K562 (cell line): ENCODE data around the gene HLA-DMB. TPM values are rescaled to one million over a fixed set of nuclear protein-coding genes. Genes with fewer than 3 reads are reported as not detected.

Experiments
- ATAC-seq: fragments of 200-7000 bp; cut with Tn5 transposase; 3 replicates; pipeline ENCODE4 v1.9.1; 2020; ENCODE audit warnings: moderate library complexity
- BruUV-seq: library from RNA; stranded (reverse); fragments of 400-500 nt; replicated peaks from 2 replicates; lab custom pipeline; 2021; lab: Mats Ljungman, UMichigan
- CTCF ChIA-PET: fragments of 300-600 bp; formaldehyde crosslinking; extraction: SDS; loops from one replicate; lab custom pipeline; 2021; ENCODE audit warnings: low intra/inter-chr PET ratio; lab: Yijun Ruan, JAX
- POLR2A ChIA-PET: fragments of 300-600, 350-650 bp; sonication (Branson Sonifier 250); formaldehyde crosslinking; extraction: SDS; loops from one replicate; lab custom pipeline; 2021; ENCODE audit warnings: antibody characterized with exemption, inconsistent platforms; lab: Yijun Ruan, JAX
- DNase-seq, 4 experiments: peaks; one replicate each; pipeline versions ENCODE4 v3.0.0 to v3.0.0-alpha.2; 2011 to 2018; ENCODE audit warnings: low spot score in 3 of 4, mixed read lengths in 3 of 4; ENCODE audit errors: extremely low read depth in 1 of 4
- FAIRE-seq: peaks from 2 replicates; lab custom pipeline; 2011; peaks lifted over from hg19 to GRCh38; lab: Jason Lieb, UNC
- H2AFZ ChIP-seq: 2 replicates; pipeline ENCODE4 v1.6.0; 2011; ENCODE audit warnings: low read depth, low read length, control low read depth, inconsistent platforms
- H3K27ac ChIP-seq: fragments of 200-600 bp; 3 replicates; pipeline ENCODE4 v1.8.0; 2011; ENCODE audit warnings: low read depth, mild to moderate bottlenecking, control low read depth, inconsistent platforms, low read length, moderate library complexity, mixed read lengths; ENCODE audit errors: extremely low read depth
- H3K27me3 ChIP-seq, 2 experiments: fragments of 300-600 bp in 1 of 2; 2 replicates in 1 of 2; 3 replicates in 1 of 2; pipeline versions ENCODE4 v1.6.0 to v1.8.0; 2011; ENCODE audit warnings: inconsistent platforms in 2 of 2, low read length in 2 of 2, mild to moderate bottlenecking in 1 of 2, mixed read lengths in 1 of 2, moderate library complexity in 1 of 2; ENCODE audit not compliant: control insufficient read depth in 2 of 2, insufficient read depth in 2 of 2
- H3K36me3 ChIP-seq: fragments of 300-600 bp; 3 replicates; pipeline ENCODE4 v1.8.0; 2011; ENCODE audit warnings: mild to moderate bottlenecking, low read length, inconsistent platforms; ENCODE audit not compliant: control insufficient read depth, insufficient read depth
- H3K4me1 ChIP-seq, 2 experiments: fragments of 200-600 bp in 1 of 2; replicated peaks in 1 of 2; 2 replicates in 1 of 2; 3 replicates in 1 of 2; pipeline versions ENCODE4 v1.5.1 to v1.8.0; 2011; ENCODE audit warnings: inconsistent platforms in 2 of 2, low read length in 2 of 2, mild to moderate bottlenecking in 1 of 2, mixed read lengths in 1 of 2, moderate library complexity in 1 of 2; ENCODE audit not compliant: control insufficient read depth in 2 of 2, insufficient read depth in 2 of 2
- H3K4me2 ChIP-seq: 2 replicates; pipeline ENCODE4 v1.6.1; 2011; ENCODE audit warnings: low read length, control low read depth, inconsistent platforms, mixed read lengths; ENCODE audit not compliant: insufficient read depth
- H3K4me3 ChIP-seq: fragments of 200-600 bp; sonication (generic), shearing (Covaris generic); 2 replicates; pipeline ENCODE4 v1.5.1; 2016; ENCODE audit warnings: control low read depth, inconsistent platforms
- H3K79me2 ChIP-seq: fragments of 200-600 bp; 3 replicates; pipeline ENCODE4 v1.8.0; 2011; ENCODE audit warnings: low read length, inconsistent platforms; ENCODE audit not compliant: control insufficient read depth, insufficient read depth
- H3K9ac ChIP-seq, 2 experiments: 2 replicates each; pipeline versions ENCODE4 v1.6.0 to v1.6.1; 2011; ENCODE audit warnings: low read depth in 2 of 2, low read length in 2 of 2, control low read depth in 1 of 2, inconsistent platforms in 1 of 2, mild to moderate bottlenecking in 1 of 2, mixed read lengths in 1 of 2; ENCODE audit not compliant: insufficient read depth in 1 of 2
- H3K9me1 ChIP-seq: one replicate; pipeline ENCODE4 v1.6.0; 2011; ENCODE audit warnings: inconsistent platforms, mild to moderate bottlenecking, low read length, moderate library complexity; ENCODE audit not compliant: control insufficient read depth, insufficient read depth
- H3K9me3 ChIP-seq: replicated peaks from 2 replicates; pipeline ENCODE4 v1.5.1; 2011; ENCODE audit warnings: low read depth, low read length, inconsistent platforms; ENCODE audit not compliant: control insufficient read depth, insufficient read depth
- H4K20me1 ChIP-seq: replicated peaks from 2 replicates; pipeline ENCODE4 v1.6.1; 2011; ENCODE audit warnings: low read length, inconsistent platforms, mixed read lengths; ENCODE audit not compliant: control insufficient read depth, insufficient read depth
- CTCF ChIP-seq, 3 experiments: IDR thresholded peaks in 2 of 3; conservative IDR thresholded peaks in 1 of 3; 2 replicates each; pipeline ENCODE4 v1.5.1; 2011 to 2012; ENCODE audit warnings: low read length in 3 of 3, mild to moderate bottlenecking in 3 of 3, control low read depth in 2 of 3, improper control_type of control experiment in 1 of 3, inconsistent platforms in 1 of 3, low read depth in 1 of 3, mixed read lengths in 1 of 3, moderate library complexity in 1 of 3; ENCODE audit not compliant: insufficient read depth in 2 of 3
- DEAF1 ChIP-seq: fragments of 450-650 bp; formaldehyde crosslinking; IDR thresholded peaks from 2 replicates; pipeline ENCODE4 v1.4.0; 2020; ENCODE audit warnings: mild to moderate bottlenecking, moderate library complexity
- RAD21 ChIP-seq, 2 experiments: fragments of 250-450 bp in 1 of 2; fragments of 450-650 bp in 1 of 2; sonication (Bioruptor Pico) in 1 of 2; formaldehyde crosslinking in 1 of 2; IDR thresholded peaks in 1 of 2; conservative IDR thresholded peaks in 1 of 2; 2 replicates each; pipeline versions ENCODE4 v1.4.0 to v1.8.0; 2020 to 2022; ENCODE audit warnings: mild to moderate bottlenecking in 2 of 2, moderate library complexity in 1 of 2
- REST ChIP-seq, 2 experiments: fragments of 450-650 bp; formaldehyde crosslinking in 1 of 2; IDR thresholded peaks; 2 replicates each; pipeline versions ENCODE4 v1.4.0 to v1.6.1; 2014 to 2020; ENCODE audit warnings: mild to moderate bottlenecking in 2 of 2, borderline replicate concordance in 1 of 2, low read depth in 1 of 2
- SMC3 ChIP-seq: conservative IDR thresholded peaks from 2 replicates; pipeline ENCODE4 v1.6.1; 2011; ENCODE audit warnings: low read depth, low read length, improper control_type of control experiment; ENCODE audit not compliant: insufficient read depth
- WGBS: fragments of 100-300 bp; shearing (Covaris generic); methylation state at CpG from one replicate; pipeline ENCODE4 v1.1.6; 2016; ENCODE audit warnings: low coverage, mixed read lengths; ENCODE audit not compliant: insufficient coverage; ENCODE audit errors: missing lambda C conversion rate; 5-methylcytosine and 5-hydroxymethylcytosine counted together
- in situ Hi-C: fragments of 300-500 bp; cut with MboI; formaldehyde crosslinking; loops from 4 replicates; pipeline ENCODE4 v1.15.0; 2018; ENCODE audit warnings: inconsistent platforms, mixed read lengths
- intact Hi-C: fragments of 100-400 bp; cut with micrococcal nuclease; formaldehyde crosslinking; loops from 2 replicates; pipeline ENCODE4 v1.14.2; 2022
- polyA plus RNA-seq, 8 experiments: library from polyadenylated mRNA; depleted of rRNA in 4 of 8; stranded (reverse) in 5 of 8; unstranded in 3 of 8; fragments of >200 nt; fragmentation: Nextera tagmentation in 2 of 8; fragmentation: Illumina TruSeq in 1 of 8; extraction: Ambion mirVana in 2 of 8; extraction: Trizol in 1 of 8; gene quantifications; 2 replicates each; pipeline versions ENCODE4 v1.2.1 to v1.2.3, GENCODE V29; 2011 to 2014; ENCODE audit warnings: inconsistent platforms in 1 of 8, missing spikeins in 1 of 8
- total RNA-seq, 7 experiments: library from RNA; depleted of rRNA in 6 of 7; stranded (reverse); fragments of >200 nt in 6 of 7; fragmentation: Illumina TruSeq in 2 of 7; extraction: Trizol in 2 of 7; gene quantifications; 2 replicates each; pipeline versions ENCODE4 v1.2.1 to v1.2.3, GENCODE V29; 2011 to 2021; ENCODE audit warnings: low replicate concordance in 1 of 7

Gene HLA-DMB
- total and polyA plus RNA-seq, 9 of the 15 experiments (the other 6 are each of a cell fraction or from before 2014, with no cell fraction given), result 0.38 TPM; not detected in 8

- Histone ChIP-seq H3K4me3 (no peak overlapping the region), H2AFZ (no peak overlapping the region), H3K36me3 (no peaks in the 10 kb centered on the region), H3K9ac (no peak overlapping the region), H3K79me2 (no peaks in the 10 kb centered on the region), H3K9me1 (no peaks in the 10 kb centered on the region), H3K27me3 (peaks cover 8 to 13% of the 10 kb centered on the region in 2 experiments; a peak in 4 of 5 replicates), H3K27ac (no peak overlapping the region), H4K20me1 (no peaks in the 10 kb centered on the region), H3K4me1 (no peaks in the 10 kb centered on the region), H3K4me2 (no peak overlapping the region), H3K9me3 (no peaks in the 10 kb centered on the region)
- intact Hi-C loops (loop anchor here (1.0 to 10.0 kb wide), 3 partner anchors 62 to 209 kb away; no protein-coding TSS in a partner anchor), in situ Hi-C loops (loop anchor here (5.0 kb wide), 1 partner anchor 102 kb away; no protein-coding TSS in a partner anchor)
- POLR2A ChIA-PET, result interaction anchor here (0.6 to 1.0 kb wide), 2 partner anchors 66 to 99 kb away, joined by 3 read pairs; no protein-coding TSS in a partner anchor
- DNase-seq (peak in 3 of 4 experiments; percentile 31 to 78 (median 63)), FAIRE-seq (peak; percentile 74), ATAC-seq (peak; percentile 81)
- no TSS peak for BruUV-seq
- CTCF ChIA-PET, result interaction anchor here (0.6 to 4.0 kb wide), 12 partner anchors 18 to 206 kb away, joined by 3 to 84 read pairs (median 4); no protein-coding TSS in a partner anchor
- WGBS, result 19% methylated on average over 4 of the region's 4 CpGs
- peak; percentile 91 to 93 for TF ChIP-seq RAD21 (CRISPR knock-in tag; conservative IDR thresholded peaks at IDR 0.05 in 1 of 2, IDR thresholded peaks at IDR 0.05 in 1 of 2)
- TF ChIP-seq CTCF (IDR thresholded peaks at IDR 0.05 in 2 of 3, conservative IDR thresholded peaks at IDR 0.05 in 1 of 3; ENCODE audit: insufficient read depth in 2 of 3, low read depth in 1 of 3, low read length in 3 of 3), result peak; percentile 39 to 87 (median 56); a peak in 4 of 6 replicates
- peak; percentile 79 for TF ChIP-seq DEAF1 (CRISPR knock-in tag)
- peak; percentile 72 for TF ChIP-seq SMC3
- TF ChIP-seq REST (IDR thresholded peaks at IDR 0.05; ENCODE audit: borderline replicate concordance), result peak; percentile 85
- TF ChIP-seq REST (CRISPR knock-in tag; IDR thresholded peaks at IDR 0.05; ENCODE audit: low read depth), result no peak
These were observed 55.0 kb downstream of the HLA-DMB start for GRCh38 chr6:32885698-32886286.
